GM06990 (cell line): ENCODE results near the gene ARHGAP15.

Source experiments
- DNase-seq: peaks from one replicate; pipeline ENCODE4 v3.0.0-alpha.2; 2011; ENCODE audit not compliant: insufficient read length; ENCODE audit errors: extremely low read depth
- H3K27me3 ChIP-seq: replicated peaks from 2 replicates; pipeline ENCODE4 v1.6.0; 2011; ENCODE audit warnings: low read length; ENCODE audit not compliant: control insufficient read depth, insufficient read depth
- H3K36me3 ChIP-seq: 2 replicates; pipeline ENCODE4 v1.5.1; 2011; ENCODE audit warnings: low read length; ENCODE audit not compliant: control insufficient read depth, insufficient read depth
- H3K4me3 ChIP-seq: replicated peaks from 2 replicates; pipeline ENCODE4 v1.5.1; 2011; ENCODE audit warnings: low read depth, mild to moderate bottlenecking, control low read depth, low read length
- CTCF ChIP-seq: IDR thresholded peaks from 2 replicates; pipeline ENCODE4 v1.5.1; 2011; ENCODE audit warnings: low read length, control low read depth, mild to moderate bottlenecking, inconsistent platforms; ENCODE audit not compliant: insufficient read depth, poor library complexity, severe bottlenecking

Gene ARHGAP15

GRCh38 chr2:143205106-143205764, 76.0 kb downstream of the ARHGAP15 start:
- Histone ChIP-seq H3K36me3 (peaks cover 3% of the 10 kb centered on the region), H3K27me3 (no peaks in the 10 kb centered on the region), H3K4me3 (no peak overlapping the region)
- TF ChIP-seq CTCF, result peak; percentile 41
- DNase-seq, result no peak

GRCh38 chr2:143209570-143210445, 80.6 kb downstream of the ARHGAP15 start:
- no peaks in the 10 kb centered on the region; the same call in none of the 2 replicates for H3K36me3 ChIP-seq
- H3K27me3 ChIP-seq, result no peaks in the 10 kb centered on the region
- no peak overlapping the region for H3K4me3 ChIP-seq
- TF ChIP-seq CTCF, result no peak
- no peak for DNase-seq

DNA sequence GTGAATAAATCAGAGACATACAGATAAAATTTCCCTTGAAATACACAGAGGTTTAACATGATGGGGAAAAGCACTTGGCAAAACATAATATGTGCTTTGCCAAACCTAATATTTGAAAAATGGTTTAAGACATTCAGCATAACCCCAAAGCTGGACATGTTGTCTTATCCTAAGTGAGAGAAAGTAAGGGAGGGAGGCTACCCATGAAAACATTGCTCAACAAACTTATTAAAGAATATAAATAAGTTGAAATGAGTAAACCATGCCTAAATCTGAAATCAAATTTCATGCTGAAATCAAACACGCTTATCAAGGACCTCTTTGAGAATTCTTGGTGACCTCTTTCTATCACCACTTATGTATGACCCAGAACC, 81.2 kb downstream of the ARHGAP15 start:
- H3K36me3 ChIP-seq, result no peaks in the 10 kb centered on the region; the same call in none of the 2 replicates
- no peak for TF ChIP-seq CTCF
- H3K4me3 ChIP-seq, result no peak overlapping the region
- no peak for DNase-seq
- H3K27me3 ChIP-seq, result no peaks in the 10 kb centered on the region

GRCh38 chr2:143217512-143218115, 88.4 kb downstream of the ARHGAP15 start:
- no peak for TF ChIP-seq CTCF
- no peak for DNase-seq

DNA sequence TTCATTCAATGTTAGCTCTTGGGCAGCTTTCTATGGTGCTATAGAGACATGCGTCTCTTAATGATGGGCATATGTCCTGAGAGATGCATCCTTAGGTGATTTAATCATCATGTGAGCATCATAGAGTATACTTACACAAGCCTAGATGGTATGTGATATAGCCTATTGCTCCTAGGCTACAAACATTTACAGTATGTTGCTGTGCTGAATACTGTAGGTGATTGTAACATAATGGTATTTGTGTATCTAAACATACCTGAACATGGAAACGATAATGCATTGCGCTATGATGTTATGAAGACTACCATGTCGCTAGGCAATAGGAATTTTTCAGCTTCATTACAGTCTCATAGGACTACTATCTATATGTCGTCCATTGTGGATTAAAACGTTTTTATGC, 89.4 kb downstream of the ARHGAP15 start:
- Histone ChIP-seq H3K27me3 (no peaks in the 10 kb centered on the region), H3K36me3 (no peaks in the 10 kb centered on the region; the same call in 1 of the 2 replicates), H3K4me3 (no peak overlapping the region)
- no peak for DNase-seq
- no peak for TF ChIP-seq CTCF

More at GRCh38 chr2:143217512-143218115, 88.4 kb downstream of the ARHGAP15 start:
- Histone ChIP-seq H3K4me3 (no peak overlapping the region), H3K27me3 (no peaks in the 10 kb centered on the region), H3K36me3 (no peaks in the 10 kb centered on the region; the same call in 1 of the 2 replicates)
